ENCODE results near the gene PCK2.

PCK2 gene

DNA sequence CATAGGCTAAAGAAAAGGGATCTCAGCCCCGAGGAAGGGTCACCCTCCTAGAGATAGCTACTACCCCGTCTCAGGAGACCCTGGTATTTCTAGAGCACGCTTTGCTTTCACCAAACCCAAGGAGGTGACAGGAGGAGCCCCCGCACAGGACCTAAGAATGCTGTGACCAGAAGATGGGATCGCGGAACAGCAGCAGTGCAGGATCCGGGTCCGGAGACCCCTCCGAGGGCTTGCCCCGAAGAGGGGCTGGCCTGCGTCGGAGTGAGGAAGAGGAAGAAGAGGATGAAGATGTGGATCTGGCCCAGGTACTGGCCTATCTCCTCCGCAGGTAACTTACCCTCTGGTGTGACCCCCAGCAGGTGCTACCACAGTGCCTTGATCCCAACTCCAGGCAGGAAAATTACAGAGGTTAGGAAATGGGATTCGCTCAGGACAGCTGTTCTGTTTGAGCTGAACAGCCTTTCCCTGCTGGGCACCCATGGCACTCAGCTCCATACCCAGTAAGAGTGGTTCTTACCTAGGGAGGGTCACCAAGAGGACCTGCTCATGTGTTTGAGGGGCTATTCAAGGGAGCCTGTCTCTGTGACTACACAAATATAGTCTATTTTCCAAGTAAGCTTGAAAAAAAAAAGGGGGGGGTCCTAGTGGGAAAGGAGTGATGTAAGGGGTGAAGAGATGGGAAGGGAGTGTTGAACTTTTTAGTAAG is 21.5 kb downstream of the PCK2 start:
- DNase-seq (ENCODE audit: low read depth in 3 of 3): no peak

DNA sequence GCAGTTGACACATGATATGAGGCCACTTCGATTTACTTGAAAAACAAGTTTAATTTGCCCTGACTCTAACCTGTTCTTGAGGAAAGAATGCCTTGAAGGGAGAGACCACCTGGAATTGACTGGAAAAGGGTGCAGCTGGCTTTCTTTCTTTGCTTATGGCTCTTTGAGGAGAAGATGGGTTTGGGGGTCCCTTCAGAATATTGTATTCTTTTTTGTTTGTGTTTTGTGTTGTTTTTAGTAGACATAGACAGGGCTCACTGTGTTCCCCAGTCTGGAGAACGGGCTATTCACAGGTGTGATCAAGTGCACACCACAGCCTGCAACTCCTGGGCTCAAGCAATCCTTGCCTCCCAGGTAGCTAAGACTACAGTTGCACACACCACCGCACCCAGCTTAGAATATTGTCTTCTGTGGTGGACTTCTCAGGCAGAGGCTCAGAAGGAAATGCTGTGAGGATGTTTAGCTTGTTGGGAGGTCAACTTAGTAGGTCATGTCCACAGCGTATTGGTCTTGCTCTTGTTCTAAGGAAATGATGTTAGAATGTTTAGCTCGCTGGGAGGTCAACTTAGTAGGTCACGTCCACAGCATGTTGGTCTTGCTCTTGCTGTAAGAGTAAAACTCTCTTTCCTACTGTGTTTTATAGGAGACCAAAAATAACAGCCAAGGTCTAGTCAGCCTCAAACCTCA is 22.2 kb downstream of the PCK2 start:
- no peak for DNase-seq (ENCODE audit: low read depth in 3 of 3)

DNA sequence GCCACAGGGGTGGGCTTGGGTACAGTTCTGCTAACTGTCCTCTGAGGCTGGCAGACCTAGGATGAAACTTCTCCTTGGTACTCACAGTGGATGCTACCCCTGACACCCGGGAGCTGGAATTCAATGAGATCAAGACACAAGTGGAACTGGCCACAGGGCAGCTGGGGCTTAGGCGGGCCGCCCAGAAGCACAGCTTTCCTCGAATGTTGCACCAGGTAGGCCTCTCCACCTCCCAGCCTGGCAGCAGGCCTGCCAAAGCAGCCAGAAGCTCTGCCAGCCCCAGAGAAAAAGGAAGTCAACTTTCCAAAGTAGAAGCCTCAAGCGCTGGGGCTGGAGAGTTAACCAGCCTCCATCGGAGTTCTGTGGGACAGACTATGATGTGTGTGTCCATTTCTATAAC is 23.1 kb downstream of the PCK2 start:
- DNase-seq (ENCODE audit: low read depth in 3 of 3): no peak

DNA sequence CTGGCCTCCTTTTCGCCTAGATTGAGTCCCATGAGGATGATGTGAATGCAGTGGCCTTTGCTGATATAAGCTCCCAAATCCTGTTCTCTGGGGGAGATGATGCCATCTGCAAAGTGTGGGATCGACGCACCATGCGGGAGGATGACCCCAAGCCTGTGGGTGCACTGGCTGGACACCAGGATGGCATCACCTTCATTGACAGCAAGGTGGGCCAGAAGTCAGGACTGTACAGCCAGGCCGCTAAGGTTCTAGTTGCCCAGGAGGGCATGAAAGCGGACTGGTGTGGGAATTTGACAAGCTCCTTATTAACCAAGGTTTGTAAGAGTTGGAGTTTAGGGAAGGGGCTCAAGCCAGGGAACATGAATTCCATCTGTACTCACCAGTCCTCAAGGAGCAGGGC is 25.6 kb downstream of the PCK2 start:
- DNase-seq (ENCODE audit: low read depth in 3 of 3): no peak

DNA sequence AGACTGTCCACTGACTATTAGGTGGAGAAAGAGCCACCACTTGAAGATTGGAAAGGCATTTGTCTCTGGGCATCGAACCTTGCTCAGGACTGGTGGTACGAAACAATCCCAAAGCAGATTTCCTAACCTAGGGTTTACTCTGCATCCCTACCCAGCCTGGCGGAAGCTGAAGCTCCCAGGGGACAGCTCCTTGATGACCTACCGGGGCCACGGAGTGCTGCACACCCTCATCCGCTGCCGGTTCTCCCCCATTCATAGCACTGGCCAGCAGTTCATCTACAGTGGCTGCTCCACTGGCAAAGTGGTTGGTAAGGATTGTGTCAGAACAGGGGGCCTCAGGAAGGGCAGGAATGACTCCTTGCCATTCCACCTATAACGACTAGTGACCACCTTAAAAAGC is 27.1 kb downstream of the PCK2 start:
- no peak for DNase-seq (ENCODE audit: low read depth in 3 of 3)

DNA sequence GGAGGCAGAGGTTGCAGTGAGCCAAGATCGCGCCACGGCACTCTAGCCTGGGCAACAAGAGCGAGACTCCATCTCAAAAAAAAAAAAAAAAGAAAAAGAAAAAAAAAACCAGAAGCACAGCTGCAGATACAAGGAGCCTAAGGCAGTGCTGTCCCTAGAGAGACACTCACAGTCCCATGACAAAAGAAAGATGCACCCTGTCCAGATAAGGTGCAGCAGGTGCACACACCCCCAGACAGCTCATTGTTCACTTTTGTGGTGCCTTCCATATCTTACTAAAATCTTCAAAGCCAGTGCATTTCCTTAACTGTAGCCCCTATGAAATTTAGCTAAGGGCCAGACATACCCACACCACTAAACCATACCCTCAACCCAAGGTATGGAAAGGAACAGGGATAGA is 28.3 kb downstream of the PCK2 start:
- DNase-seq (ENCODE audit: low read depth in 3 of 3): no peak

DNA sequence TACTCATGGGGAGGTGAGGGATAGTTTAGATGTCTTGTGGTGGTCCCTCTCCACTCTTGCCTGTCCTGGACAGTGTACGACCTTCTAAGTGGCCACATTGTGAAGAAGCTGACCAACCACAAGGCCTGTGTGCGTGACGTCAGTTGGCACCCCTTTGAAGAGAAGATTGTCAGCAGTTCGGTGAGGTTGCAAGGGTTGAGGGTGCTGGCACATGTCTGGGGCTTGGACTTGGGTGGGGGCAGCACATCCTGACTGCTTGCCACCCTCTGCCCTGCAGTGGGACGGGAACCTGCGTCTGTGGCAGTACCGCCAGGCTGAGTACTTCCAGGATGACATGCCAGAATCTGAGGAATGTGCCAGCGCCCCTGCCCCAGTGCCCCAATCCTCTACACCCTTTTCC is 28.8 kb downstream of the PCK2 start:
- no peak for DNase-seq (ENCODE audit: low read depth in 3 of 3)

DNA sequence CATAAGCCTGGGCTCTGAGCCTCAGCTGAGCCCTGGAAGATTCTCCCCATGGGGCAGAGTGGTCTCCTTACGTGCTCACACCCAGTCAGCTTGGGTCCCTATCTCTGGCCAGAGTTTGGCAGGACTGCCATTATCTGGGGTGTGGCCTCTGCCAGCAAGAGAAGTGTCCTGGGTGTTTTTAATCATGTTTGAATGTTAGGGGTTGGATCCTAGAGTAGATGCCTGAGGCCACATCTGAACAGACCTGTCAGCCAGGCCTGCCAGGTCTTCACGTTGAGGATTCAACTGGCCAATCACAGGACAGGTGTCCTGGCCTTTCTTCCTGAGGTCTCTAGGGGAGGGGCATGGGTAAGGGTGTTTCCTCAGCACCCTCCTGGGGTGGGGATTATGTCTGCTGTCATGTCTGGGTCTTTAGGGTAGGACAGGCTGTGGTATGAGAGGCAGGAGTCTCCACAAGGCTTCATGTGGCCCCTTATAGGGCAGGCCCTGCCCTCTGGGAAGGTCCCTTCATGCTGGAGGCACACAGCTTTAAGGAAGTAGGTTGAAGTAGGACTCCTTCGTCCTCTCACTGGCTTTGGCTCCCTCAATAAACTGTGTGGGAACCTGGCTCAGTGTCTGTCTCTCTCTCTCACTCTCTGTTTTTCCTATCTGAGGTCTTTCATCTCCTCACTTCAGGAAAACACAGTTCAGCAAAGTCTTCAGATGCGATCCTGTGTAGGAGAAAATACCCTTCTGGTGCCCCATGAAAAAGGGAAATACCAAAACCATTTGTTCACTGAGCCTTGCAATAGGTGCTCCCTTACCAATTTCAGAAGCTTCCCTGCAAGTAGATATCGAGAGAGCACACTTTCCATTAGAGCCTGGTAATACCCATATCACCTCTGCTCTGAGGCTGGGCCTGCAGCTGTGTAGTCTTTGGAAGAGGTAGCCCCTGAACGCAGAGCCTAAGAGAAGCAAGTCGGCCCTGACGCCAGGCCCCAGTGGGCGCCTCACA is 29.6 kb downstream of the PCK2 start:
- no peak for DNase-seq (ENCODE audit: low read depth in 3 of 3)

DNA sequence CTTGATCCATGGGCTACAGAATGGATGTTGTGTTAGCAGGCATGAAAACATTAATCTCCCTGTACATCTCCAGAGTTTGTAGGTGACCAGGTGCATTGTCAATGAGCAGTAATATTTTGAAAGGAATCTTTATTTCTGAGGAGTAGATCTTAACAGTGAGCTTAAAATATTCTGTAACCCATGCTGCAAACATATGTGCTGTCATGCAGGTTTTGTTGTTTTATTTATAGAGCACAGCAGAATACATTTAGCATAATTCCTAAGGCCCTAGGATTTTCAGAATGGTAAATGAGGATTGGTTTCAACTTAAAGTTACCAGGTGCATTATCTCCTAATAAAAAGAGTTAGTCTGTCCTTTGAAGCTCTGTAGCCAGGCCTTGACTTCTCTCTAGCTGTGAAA is 32.8 kb downstream of the PCK2 start:
- no peak for DNase-seq (ENCODE audit: low read depth in 3 of 3)

DNA sequence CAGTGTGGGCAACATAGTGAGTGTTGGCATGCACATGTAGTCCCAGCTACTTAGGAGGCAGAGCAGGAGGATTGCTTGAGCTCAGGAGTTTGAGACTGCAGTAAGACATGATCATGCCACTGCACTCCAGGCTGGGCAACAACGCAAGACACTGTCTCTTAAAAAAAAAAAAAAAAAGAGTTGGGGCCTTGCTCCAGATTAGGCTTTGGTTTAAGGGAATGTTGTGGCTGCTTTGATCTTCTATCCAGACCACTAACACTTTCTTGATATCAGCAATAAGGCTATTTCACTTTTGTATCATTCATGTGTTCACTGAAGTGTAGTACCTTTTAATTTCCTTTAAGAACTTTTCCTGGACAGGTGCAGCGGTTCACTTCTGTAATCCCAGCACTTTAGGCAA is 33.6 kb downstream of the PCK2 start:
- DNase-seq (ENCODE audit: low read depth in 3 of 3): no peak

DNA sequence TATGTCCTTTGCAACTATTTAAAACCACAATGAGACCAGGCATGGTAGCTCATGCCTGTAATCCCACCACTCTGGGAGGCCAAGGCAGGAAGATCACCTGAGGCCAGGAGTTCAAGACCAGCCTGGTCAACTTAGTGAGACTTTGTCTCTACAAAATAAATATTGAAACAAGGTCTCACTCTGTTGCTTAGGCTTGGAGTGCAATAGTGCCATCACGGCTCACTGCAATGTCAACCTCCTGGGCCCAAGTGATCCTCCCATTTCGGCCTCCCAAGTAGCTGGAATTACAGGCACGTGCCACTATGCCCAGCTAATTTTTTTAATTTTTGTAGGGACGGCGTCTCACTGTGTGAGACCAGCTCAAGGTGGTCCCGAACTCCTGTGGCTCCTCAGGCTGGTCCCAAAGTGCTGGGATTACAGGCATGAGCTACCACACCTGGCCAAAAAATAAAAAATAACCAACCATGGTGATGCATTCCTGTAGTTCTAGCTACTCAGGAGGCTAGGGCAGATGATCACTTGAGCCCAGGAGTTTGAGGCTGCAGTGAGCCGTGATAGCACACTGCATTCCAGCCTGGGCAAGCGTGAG is 35.4 kb downstream of the PCK2 start:
- no peak for DNase-seq (ENCODE audit: low read depth in 3 of 3)

DNA sequence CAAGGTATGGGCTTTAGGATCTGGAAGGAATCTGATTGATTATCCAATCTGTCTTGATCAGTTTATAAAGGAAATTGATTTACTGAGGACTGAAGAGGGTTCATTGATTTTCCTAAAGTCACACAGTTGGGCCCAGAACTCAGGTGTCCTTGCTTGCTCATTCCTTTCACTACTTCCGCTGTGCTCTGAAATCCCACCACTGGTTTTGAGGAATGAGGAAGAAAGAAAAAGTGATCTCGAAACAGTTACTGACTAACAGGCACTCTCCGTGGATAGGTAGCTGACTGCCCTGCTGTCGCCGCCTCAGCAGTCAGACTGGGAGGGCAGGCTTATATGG is 36.2 kb downstream of the PCK2 start, which contains the start of gene FITM1:
Gene FITM1, plus strand, starts transcription at position 280 of the 337 bp plus-strand sequence. CDS start 905 bp downstream, outside the sequence.
- DNase-seq (ENCODE audit: low read depth in 3 of 3): no peak

DNA sequence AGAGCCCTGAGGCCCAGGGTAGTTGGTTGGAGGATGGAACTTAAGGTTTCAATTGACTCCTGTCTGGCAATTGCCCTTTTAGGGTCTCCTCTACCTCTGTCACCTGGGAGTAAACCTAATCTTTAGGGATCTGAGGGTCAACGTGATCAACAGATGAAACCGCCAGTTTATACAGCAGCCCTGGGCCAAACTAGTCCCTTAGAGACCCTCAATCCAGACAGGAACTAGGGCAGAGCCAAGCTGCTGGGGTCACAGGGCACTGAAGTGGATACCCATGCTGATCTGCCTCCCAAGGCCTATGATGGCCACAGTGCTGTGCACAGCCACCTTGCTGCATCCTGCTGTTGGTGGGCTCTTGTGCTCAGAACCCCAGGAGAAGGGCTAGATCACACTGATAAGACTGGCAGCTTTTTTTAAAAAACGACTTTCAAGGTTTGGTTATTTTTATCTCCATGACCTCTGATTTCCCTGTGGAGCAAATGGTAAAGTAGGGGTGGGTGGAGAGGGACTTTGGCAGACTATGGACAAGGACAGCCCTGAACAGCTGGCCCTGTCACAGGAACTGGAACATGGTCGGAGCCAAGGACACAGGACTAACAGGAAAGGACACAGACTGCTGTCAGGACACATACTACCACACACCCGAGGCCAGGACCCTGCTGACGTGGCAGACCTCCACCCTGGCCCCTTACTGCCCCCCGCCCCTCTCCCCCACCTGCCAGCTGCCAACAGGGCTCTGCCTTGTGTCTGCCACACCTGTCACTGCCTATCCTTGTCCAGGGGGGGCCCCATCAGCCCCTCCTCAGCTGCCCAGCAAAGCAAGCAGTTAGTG is 36.8 kb downstream of the PCK2 start:
- no peak for DNase-seq (ENCODE audit: low read depth in 3 of 3)

DNA sequence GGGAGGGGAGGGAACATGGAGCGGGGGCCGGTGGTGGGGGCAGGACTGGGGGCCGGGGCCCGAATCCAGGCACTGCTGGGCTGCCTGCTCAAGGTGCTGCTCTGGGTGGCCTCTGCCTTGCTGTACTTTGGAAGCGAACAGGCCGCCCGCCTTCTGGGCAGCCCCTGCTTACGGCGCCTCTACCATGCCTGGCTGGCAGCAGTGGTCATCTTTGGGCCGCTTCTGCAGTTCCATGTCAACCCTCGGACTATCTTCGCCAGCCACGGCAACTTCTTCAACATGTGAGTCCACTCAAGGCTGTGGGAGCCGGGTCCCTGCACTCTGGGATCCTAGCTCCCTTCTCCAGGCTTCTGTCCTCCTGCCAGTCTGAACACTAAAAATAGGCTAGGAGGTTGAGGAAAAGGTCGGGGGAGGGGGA is 37.4 kb downstream of the PCK2 start:
- DNase-seq (ENCODE audit: low read depth in 3 of 3): no peak

DNA sequence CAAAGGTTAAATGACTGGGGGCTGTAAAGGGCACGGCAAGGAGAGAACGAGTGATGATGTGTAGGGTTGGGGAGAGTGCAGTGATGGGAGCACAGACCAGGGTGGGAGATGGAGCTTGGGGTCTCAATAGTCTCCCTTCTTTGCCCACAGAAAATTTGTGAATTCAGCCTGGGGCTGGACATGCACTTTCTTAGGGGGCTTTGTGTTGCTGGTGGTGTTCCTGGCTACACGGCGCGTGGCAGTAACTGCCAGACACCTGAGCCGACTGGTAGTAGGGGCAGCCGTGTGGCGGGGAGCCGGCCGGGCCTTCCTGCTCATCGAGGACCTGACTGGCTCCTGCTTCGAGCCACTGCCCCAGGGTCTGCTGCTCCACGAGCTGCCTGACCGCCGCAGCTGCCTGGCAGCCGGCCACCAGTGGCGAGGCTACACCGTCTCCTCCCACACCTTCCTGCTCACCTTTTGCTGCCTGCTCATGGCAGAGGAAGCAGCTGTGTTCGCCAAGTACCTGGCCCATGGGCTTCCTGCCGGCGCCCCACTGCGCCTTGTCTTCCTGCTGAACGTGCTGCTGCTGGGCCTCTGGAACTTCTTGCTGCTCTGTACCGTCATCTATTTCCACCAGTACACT is 38.1 kb downstream of the PCK2 start:
- no peak for DNase-seq (ENCODE audit: low read depth in 3 of 3)

DNA sequence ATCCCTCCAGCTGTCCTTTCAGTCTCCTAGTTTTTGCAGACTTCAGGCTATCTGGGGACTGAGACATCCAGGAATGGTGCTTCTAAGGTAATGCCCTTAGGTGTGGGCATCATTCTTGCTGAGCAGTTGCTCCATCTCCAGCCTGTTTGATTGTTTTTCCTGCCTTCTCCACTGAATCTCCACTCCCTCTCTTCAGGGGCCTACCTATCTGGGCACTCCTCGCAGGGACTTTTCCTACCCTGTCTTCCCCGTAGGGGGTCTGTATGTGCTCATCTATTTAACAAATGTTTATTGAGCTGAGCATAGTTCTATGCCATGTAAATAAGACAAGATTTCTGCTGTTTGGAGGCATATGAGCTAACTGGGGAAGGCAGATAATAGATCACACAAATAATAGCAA is 38.9 kb downstream of the PCK2 start:
- no peak for DNase-seq (ENCODE audit: low read depth in 3 of 3)

DNA sequence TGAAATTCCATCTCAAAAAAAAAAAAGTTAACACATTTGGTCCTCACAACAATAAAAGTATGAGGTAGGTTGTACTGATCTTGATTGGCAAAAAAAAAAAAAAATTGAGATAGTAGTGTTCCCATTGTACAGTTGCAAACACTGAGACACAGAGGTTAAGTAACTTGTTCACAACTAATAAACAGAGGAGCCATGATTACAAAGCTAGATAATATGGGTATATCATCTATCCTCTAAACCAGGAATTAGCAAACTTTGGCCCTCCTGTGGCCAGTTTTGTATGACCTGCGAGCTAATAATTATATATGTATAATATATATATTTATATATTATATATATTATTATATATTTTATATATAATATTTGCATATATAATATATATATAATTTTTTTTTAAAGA is 39.6 kb downstream of the PCK2 start:
- no peak for DNase-seq (ENCODE audit: low read depth in 3 of 3)

DNA sequence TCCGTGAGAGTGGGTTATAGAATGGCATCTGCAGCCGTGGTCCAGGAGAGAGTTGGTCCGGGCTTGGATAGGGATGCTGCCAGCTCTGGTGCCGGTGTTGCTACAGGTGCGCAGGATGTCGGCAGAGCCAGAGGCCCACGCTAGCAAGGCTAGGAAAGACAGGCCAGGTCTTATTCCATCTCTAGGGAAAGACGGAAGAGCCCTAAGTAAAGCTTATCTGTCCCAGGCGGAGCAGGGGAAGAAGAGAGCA is 41.4 kb downstream of the PCK2 start:
- DNase-seq (ENCODE audit: low read depth in 3 of 3): no peak

DNA sequence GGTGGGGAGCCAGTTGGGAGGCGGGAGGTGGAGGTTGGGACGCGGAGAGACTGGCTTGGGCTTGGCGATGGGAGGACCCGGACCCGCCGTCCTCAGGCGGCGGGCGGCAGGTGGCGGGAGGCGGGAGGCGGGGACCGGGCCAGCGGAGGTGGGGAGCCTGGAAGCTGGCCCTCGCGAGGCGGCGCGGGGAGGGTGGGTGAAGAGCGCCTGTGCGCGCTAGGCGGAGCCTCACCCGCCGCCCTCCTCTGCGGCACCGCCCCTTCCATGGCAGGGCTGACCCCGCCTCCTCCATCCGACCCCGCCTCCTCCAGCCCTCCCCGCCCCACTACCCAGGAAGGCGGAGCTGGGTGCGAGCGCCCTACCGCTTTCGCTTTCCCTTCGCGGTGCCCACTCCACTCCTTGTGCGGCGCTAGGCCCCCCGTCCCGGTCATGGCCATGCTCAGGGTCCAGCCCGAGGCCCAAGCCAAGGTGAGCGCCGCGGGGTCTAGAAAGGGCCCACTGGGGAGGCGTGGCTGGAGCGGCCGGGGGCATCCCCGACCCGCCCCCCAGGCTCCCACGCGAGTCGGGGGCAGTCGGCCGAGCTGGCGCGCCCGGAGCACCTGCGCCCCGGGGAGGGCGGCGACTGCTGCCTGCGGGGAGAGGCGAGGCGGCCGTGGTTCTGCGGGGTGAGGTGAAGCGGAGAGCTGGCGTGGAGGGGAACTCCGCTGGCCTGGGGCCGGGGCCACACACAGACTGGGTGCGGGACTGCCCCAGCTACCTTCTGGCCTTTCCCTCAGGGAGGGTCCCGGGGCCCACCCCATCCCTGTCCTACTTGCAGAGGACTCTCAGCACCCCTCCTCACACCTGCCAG is 41.9 kb downstream of the PCK2 start, which contains the start of gene PSME1:
Gene PSME1, plus strand, starts transcription at position 361 of the 850 bp plus-strand sequence. Its CDS starts 69 bp downstream, at position 430.
- DNase-seq (ENCODE audit: low read depth in 3 of 3): peak; percentile 88 to 94 (median 91)
